HCT116 (cell line): ENCODE data around the gene AP4S1. TPM values are rescaled to one million over a fixed set of nuclear protein-coding genes. Genes with fewer than 3 reads are reported as not detected.

ENCODE experiments used
- ATAC-seq: fragments of 200-7000 bp; cut with Tn5 transposase; 2 replicates; pipeline ENCODE4 v1.9.1; 2020; ENCODE audit warnings: mild to moderate bottlenecking, moderate library complexity
- BruUV-seq: library from RNA; stranded (reverse); fragments of 400-500 nt; replicated peaks from 2 replicates; lab custom pipeline; 2021; lab: Mats Ljungman, UMichigan
- CTCF ChIA-PET: fragments of 300-600 bp; sonication (Branson Sonifier 250); formaldehyde crosslinking; loops from one replicate; lab custom pipeline; 2021; ENCODE audit warnings: antibody characterized with exemption; lab: Charles Lee
- POLR2A ChIA-PET: fragments of 300-600, 350-600 bp; sonication (Branson Sonifier 250); formaldehyde crosslinking; loops from one replicate; lab custom pipeline; 2021; ENCODE audit warnings: antibody characterized with exemption; lab: Charles Lee
- RAD21 ChIA-PET, 2 experiments: fragments of 300-600 bp; sonication (Branson Sonifier 250); formaldehyde crosslinking; loops; one replicate each; lab custom pipeline; 2023; ENCODE audit warnings: low total read pairs in 2 of 2; ENCODE audit not compliant: uncharacterized antibody in 2 of 2, unreplicated experiment in 2 of 2, low non-redundant PET in 1 of 2; lab: Charles Lee
- DNase-seq: peaks from one replicate; pipeline ENCODE4 v3.0.0-alpha.2; 2010; ENCODE audit warnings: low read depth, low spot score
- H2AFZ ChIP-seq: fragments of 200-600 bp; shearing (Covaris generic), sonication (generic); 2 replicates; pipeline ENCODE4 v1.6.1; 2017; ENCODE audit warnings: low read depth, mixed run types, mixed read lengths, antibody characterized with exemption, low read length; ENCODE audit not compliant: poor library complexity, severe bottlenecking
- H3K27ac ChIP-seq: 2 replicates; pipeline ENCODE4 v1.5.1; 2012; ENCODE audit warnings: low read depth, low read length
- H3K27me3 ChIP-seq: fragments of 200-600 bp; sonication (generic); 2 replicates; pipeline ENCODE4 v1.6.1; 2016; ENCODE audit warnings: mixed run types, low read length, mixed read lengths; ENCODE audit not compliant: insufficient read depth
- H3K36me3 ChIP-seq, 2 experiments: fragments of 200-500 bp in 1 of 2; fragments of 200-600 bp in 1 of 2; sonication (Bioruptor generic) in 1 of 2; sonication (generic) in 1 of 2; 2 replicates each; pipeline versions ENCODE4 v1.5.1 to v1.6.1; 2014 to 2016; ENCODE audit warnings: low read length in 2 of 2, inconsistent platforms in 1 of 2, mixed read lengths in 1 of 2, mixed run types in 1 of 2; ENCODE audit not compliant: insufficient read depth in 2 of 2, control insufficient read depth in 1 of 2
- H3K4me1 ChIP-seq, 2 experiments: fragments of 200-600 bp in 1 of 2; sonication (generic) in 1 of 2; 2 replicates each; pipeline versions ENCODE4 v1.5.1 to v1.6.1; 2012 to 2017; ENCODE audit warnings: low read length in 2 of 2, inconsistent platforms in 1 of 2, mild to moderate bottlenecking in 1 of 2, mixed read lengths in 1 of 2, mixed run types in 1 of 2, moderate library complexity in 1 of 2; ENCODE audit not compliant: insufficient read depth in 2 of 2, control insufficient read depth in 1 of 2
- H3K4me2 ChIP-seq: fragments of 200-600 bp; sonication (generic); 2 replicates; pipeline ENCODE4 v1.6.1; 2017; ENCODE audit warnings: mixed run types, low read length, mixed read lengths
- H3K4me3 ChIP-seq, 2 experiments: fragments of 200-600 bp in 1 of 2; sonication (generic) in 1 of 2; replicated peaks in 1 of 2; 2 replicates each; pipeline ENCODE4 v1.5.1; 2011 to 2016; ENCODE audit warnings: low read length in 2 of 2, control low read depth in 1 of 2, low read depth in 1 of 2, mild to moderate bottlenecking in 1 of 2, mixed read lengths in 1 of 2, mixed run types in 1 of 2
- H3K79me2 ChIP-seq: fragments of 200-600 bp; sonication (generic); 2 replicates; pipeline ENCODE4 v1.6.1; 2017; ENCODE audit warnings: mild to moderate bottlenecking, mixed run types, low read length, moderate library complexity, mixed read lengths; ENCODE audit not compliant: insufficient read depth
- H3K9ac ChIP-seq: fragments of 200-600 bp; sonication (generic); 2 replicates; pipeline ENCODE4 v1.6.1; 2016; ENCODE audit warnings: low read length, mixed read lengths
- H3K9me2 ChIP-seq: fragments of 200-600 bp; sonication (generic), shearing (Covaris generic); 2 replicates; pipeline ENCODE4 v1.6.1; 2017; ENCODE audit warnings: mixed run types, mild to moderate bottlenecking, moderate library complexity; ENCODE audit not compliant: insufficient read depth
- H3K9me3 ChIP-seq, 2 experiments: fragments of 200-500 bp in 1 of 2; fragments of 200-600 bp in 1 of 2; sonication (Bioruptor generic) in 1 of 2; sonication (generic) in 1 of 2; 2 replicates each; pipeline ENCODE4 v1.6.1; 2014 to 2017; ENCODE audit warnings: low read length in 2 of 2, mixed read lengths in 2 of 2, inconsistent platforms in 1 of 2, low read depth in 1 of 2, mild to moderate bottlenecking in 1 of 2, mixed run types in 1 of 2, moderate library complexity in 1 of 2; ENCODE audit not compliant: control insufficient read depth in 1 of 2, insufficient read depth in 1 of 2
- H4K20me1 ChIP-seq: fragments of 200-600 bp; sonication (generic), shearing (Covaris generic); 2 replicates; pipeline ENCODE4 v1.6.1; 2017; ENCODE audit warnings: mixed run types, mild to moderate bottlenecking, moderate library complexity; ENCODE audit not compliant: insufficient read depth
- CEBPB ChIP-seq: IDR thresholded peaks from 2 replicates; pipeline ENCODE4 v1.6.1; 2012; ENCODE audit warnings: low read depth
- ELF1 ChIP-seq: IDR thresholded peaks from 2 replicates; pipeline ENCODE4 v1.6.1; 2012; ENCODE audit warnings: low read depth, borderline replicate concordance
- EZH2phosphoT487 ChIP-seq: fragments of 200-600 bp; IDR thresholded peaks from 2 replicates; pipeline ENCODE4 v1.6.1; 2018; ENCODE audit warnings: antibody characterized with exemption, borderline replicate concordance
- JUND ChIP-seq: IDR thresholded peaks from 2 replicates; pipeline ENCODE4 v1.6.1; 2012
- POLR2A ChIP-seq: IDR thresholded peaks from 2 replicates; pipeline ENCODE4 v1.7.0; 2011; ENCODE audit warnings: borderline replicate concordance; ENCODE audit not compliant: insufficient read depth, insufficient read length; ENCODE audit errors: extremely low read depth
- POLR2AphosphoS5 ChIP-seq: IDR thresholded peaks from 2 replicates; pipeline ENCODE4 v1.6.1; 2011; ENCODE audit warnings: mild to moderate bottlenecking, low read depth, low read length, moderate library complexity
- RAD21 ChIP-seq: IDR thresholded peaks from 2 replicates; pipeline ENCODE4 v1.6.1; 2012; ENCODE audit warnings: low read depth, mild to moderate bottlenecking
- SIN3A ChIP-seq: IDR thresholded peaks from 2 replicates; pipeline ENCODE4 v1.6.1; 2012; ENCODE audit warnings: low read depth
- SP1 ChIP-seq: IDR thresholded peaks from 2 replicates; pipeline ENCODE4 v1.6.1; 2012; ENCODE audit warnings: low read depth
- TCF7L2 ChIP-seq: IDR thresholded peaks from 2 replicates; pipeline ENCODE4 v1.7.0; 2011; ENCODE audit warnings: borderline replicate concordance, inconsistent platforms; ENCODE audit not compliant: insufficient read depth, insufficient read length; ENCODE audit errors: extremely low read depth
- YY1 ChIP-seq: IDR thresholded peaks from 2 replicates; pipeline ENCODE4 v1.6.1; 2011; ENCODE audit warnings: low read length, low read depth, moderate library complexity, mild to moderate bottlenecking; ENCODE audit not compliant: insufficient replicate concordance; ENCODE audit errors: extremely low read depth
- ZFX ChIP-seq: fragments of 450-650 bp; IDR thresholded peaks from 2 replicates; pipeline ENCODE4 v1.6.1; 2017
- intact Hi-C: fragments of 100-400 bp; cut with micrococcal nuclease; formaldehyde crosslinking; loops from 2 replicates; pipeline ENCODE4 v1.10.0; 2022
- total RNA-seq: library from RNA; stranded (reverse); gene quantifications from one replicate; pipeline ENCODE4 v1.2.1, GENCODE V29; 2021; ENCODE audit not compliant: unreplicated experiment
- TF ChIP-seq, protein P1 (sequence below): IDR thresholded peaks from 2 replicates; pipeline ENCODE4 v1.6.1; 2012; ENCODE audit warnings: low read depth

Gene AP4S1
- total RNA-seq, 1 experiment from 2014 or later: 5.0 TPM

GRCh38 chr14:30994681-30995620 is 30.5 kb upstream of the AP4S1 start:
- Histone ChIP-seq H3K9me2 (no peaks in the 10 kb centered on the region), H3K27me3 (no peaks in the 10 kb centered on the region), H3K36me3 (no peaks in the 10 kb centered on the region), H3K9ac (no peak overlapping the region), H3K9me3 (no peaks in the 10 kb centered on the region)
- ChIA-PET POLR2A (no interaction called here), CTCF (interaction anchor here (1.1 to 1.5 kb wide), 2 partner anchors 10 to 87 kb away, joined by 3 read pairs; no protein-coding TSS in a partner anchor)
- TF ChIP-seq SP1 (no peak), POLR2A (no peak), SIN3A (no peak), RAD21 (no peak), ZFX (no peak), POLR2AphosphoS5 (no peak), JUND (no peak), EZH2phosphoT487 (no peak), YY1 (no peak), TCF7L2 (no peak), CEBPB (no peak), ELF1 (no peak)
- TF ChIP-seq, protein P1, sequence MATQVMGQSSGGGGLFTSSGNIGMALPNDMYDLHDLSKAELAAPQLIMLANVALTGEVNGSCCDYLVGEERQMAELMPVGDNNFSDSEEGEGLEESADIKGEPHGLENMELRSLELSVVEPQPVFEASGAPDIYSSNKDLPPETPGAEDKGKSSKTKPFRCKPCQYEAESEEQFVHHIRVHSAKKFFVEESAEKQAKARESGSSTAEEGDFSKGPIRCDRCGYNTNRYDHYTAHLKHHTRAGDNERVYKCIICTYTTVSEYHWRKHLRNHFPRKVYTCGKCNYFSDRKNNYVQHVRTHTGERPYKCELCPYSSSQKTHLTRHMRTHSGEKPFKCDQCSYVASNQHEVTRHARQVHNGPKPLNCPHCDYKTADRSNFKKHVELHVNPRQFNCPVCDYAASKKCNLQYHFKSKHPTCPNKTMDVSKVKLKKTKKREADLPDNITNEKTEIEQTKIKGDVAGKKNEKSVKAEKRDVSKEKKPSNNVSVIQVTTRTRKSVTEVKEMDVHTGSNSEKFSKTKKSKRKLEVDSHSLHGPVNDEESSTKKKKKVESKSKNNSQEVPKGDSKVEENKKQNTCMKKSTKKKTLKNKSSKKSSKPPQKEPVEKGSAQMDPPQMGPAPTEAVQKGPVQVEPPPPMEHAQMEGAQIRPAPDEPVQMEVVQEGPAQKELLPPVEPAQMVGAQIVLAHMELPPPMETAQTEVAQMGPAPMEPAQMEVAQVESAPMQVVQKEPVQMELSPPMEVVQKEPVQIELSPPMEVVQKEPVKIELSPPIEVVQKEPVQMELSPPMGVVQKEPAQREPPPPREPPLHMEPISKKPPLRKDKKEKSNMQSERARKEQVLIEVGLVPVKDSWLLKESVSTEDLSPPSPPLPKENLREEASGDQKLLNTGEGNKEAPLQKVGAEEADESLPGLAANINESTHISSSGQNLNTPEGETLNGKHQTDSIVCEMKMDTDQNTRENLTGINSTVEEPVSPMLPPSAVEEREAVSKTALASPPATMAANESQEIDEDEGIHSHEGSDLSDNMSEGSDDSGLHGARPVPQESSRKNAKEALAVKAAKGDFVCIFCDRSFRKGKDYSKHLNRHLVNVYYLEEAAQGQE: no peak
- TF ChIP-seq, all 23 proteins: peak for 0
- Histone ChIP-seq H2AFZ (no peak overlapping the region), H3K4me1 (peaks cover 15 to 45% of the 10 kb centered on the region in 2 experiments), H3K4me2 (peak overlapping the region; percentile 20; the same call in 1 of the 2 replicates), H3K27ac (no peak overlapping the region), H3K79me2 (peaks cover 99% of the 10 kb centered on the region), H3K4me3 (no peak overlapping the region), H4K20me1 (peaks cover 9% of the 10 kb centered on the region; the same call in 1 of the 2 replicates)
- RAD21 ChIA-PET: no interaction called here
- intact Hi-C loops: no loop called here
- no TSS peak for BruUV-seq
- DNase-seq (no peak), ATAC-seq (no peak)
